Measurements from ENCODE around the gene PRDM15. TPM values are rescaled to one million over a fixed set of nuclear protein-coding genes. Genes with fewer than 3 reads are reported as not detected.

The PRDM15 gene
- total RNA-seq, 2 experiments from 2014 or later, result 19.7 to 30.2 TPM

- BruUV-seq (replicated peaks), result no TSS peak
- H2AFZ ChIP-seq (ENCODE audit: low read length), result no peak overlapping the region
- no peaks in the 10 kb centered on the region for H4K20me1 ChIP-seq (ENCODE audit: insufficient read depth, low read length)
- H3K79me2 ChIP-seq (ENCODE audit: insufficient read depth, low read depth, low read length), result no peaks in the 10 kb centered on the region
- no peak for DNase-seq (ENCODE audit: low spot score)
- no peak overlapping the region for H3K4me2 ChIP-seq (ENCODE audit: low read length)
- no peaks in the 10 kb centered on the region for H3K9me3 ChIP-seq (ENCODE audit: low read length)
- POLR2A ChIA-PET, result interaction anchor here (1.2 kb wide), 1 partner anchor 13 kb away, joined by 3 read pairs; no protein-coding TSS in a partner anchor
- no peaks in the 10 kb centered on the region for H3K36me3 ChIP-seq (ENCODE audit: insufficient read depth, low read length)
- H3K4me3 ChIP-seq (ENCODE audit: low read depth, low read length, poor library complexity, severe bottlenecking), result no peak overlapping the region
- TF ChIP-seq EZH2phosphoT487 (IDR thresholded peaks at IDR 0.05; ENCODE audit: borderline replicate concordance, low read depth, low read length) (no peak), CTCF (conservative IDR thresholded peaks at IDR 0.05; ENCODE audit: low read length) (no peak)
- CTCF ChIA-PET (ENCODE audit: unreplicated experiment), result no interaction called here
- H3K9me2 ChIP-seq (ENCODE audit: insufficient read depth, low read length), result no peaks in the 10 kb centered on the region
- intact Hi-C loops (cut with micrococcal nuclease; ENCODE audit: unreplicated experiment), result no loop called here
- H3K27ac ChIP-seq (ENCODE audit: low read depth, low read length, poor library complexity, severe bottlenecking), result no peak overlapping the region
- no peaks in the 10 kb centered on the region for H3K4me1 ChIP-seq (ENCODE audit: insufficient read depth, low read length, poor library complexity, severe bottlenecking)
Measured at GRCh38 chr21:41774467-41775148, 104.5 kb downstream of the PRDM15 start.

GRCh38 chr21:41772351-41773080 lies 106.6 kb downstream of the PRDM15 start:
- Histone ChIP-seq H3K9me2 (ENCODE audit: insufficient read depth, low read length) (no peaks in the 10 kb centered on the region), H3K4me1 (ENCODE audit: insufficient read depth, low read length, poor library complexity, severe bottlenecking) (peaks cover 15% of the 10 kb centered on the region), H3K9me3 (ENCODE audit: low read length) (no peaks in the 10 kb centered on the region), H4K20me1 (ENCODE audit: insufficient read depth, low read length) (no peaks in the 10 kb centered on the region), H2AFZ (ENCODE audit: low read length) (no peak overlapping the region), H3K27ac (ENCODE audit: low read depth, low read length, poor library complexity, severe bottlenecking) (no peak overlapping the region), H3K4me3 (ENCODE audit: low read depth, low read length, poor library complexity, severe bottlenecking) (no peak overlapping the region), H3K4me2 (ENCODE audit: low read length) (no peak overlapping the region), H3K36me3 (ENCODE audit: insufficient read depth, low read length) (no peaks in the 10 kb centered on the region), H3K79me2 (ENCODE audit: insufficient read depth, low read depth, low read length) (no peaks in the 10 kb centered on the region)
- intact Hi-C loops (cut with micrococcal nuclease; ENCODE audit: unreplicated experiment), result no loop called here
- CTCF ChIA-PET (ENCODE audit: unreplicated experiment), result no interaction called here
- TF ChIP-seq EZH2phosphoT487 (IDR thresholded peaks at IDR 0.05; ENCODE audit: borderline replicate concordance, low read depth, low read length) (no peak), CTCF (conservative IDR thresholded peaks at IDR 0.05; ENCODE audit: low read length) (no peak)
- DNase-seq (ENCODE audit: low spot score), result no peak
- BruUV-seq (replicated peaks), result no TSS peak
- POLR2A ChIA-PET, result no interaction called here

GRCh38 chr21:41771625-41771945 lies 107.6 kb downstream of the PRDM15 start:
- H3K9me2 ChIP-seq (ENCODE audit: insufficient read depth, low read length), result no peaks in the 10 kb centered on the region
- H3K9me3 ChIP-seq (ENCODE audit: low read length), result no peaks in the 10 kb centered on the region
- TF ChIP-seq EZH2phosphoT487 (IDR thresholded peaks at IDR 0.05; ENCODE audit: borderline replicate concordance, low read depth, low read length), result no peak
- TF ChIP-seq CTCF (conservative IDR thresholded peaks at IDR 0.05; ENCODE audit: low read length), result no peak
- no TSS peak for BruUV-seq (replicated peaks)
- ChIA-PET POLR2A (no interaction called here), CTCF (ENCODE audit: unreplicated experiment) (no interaction called here)
- H3K4me1 ChIP-seq (ENCODE audit: insufficient read depth, low read length, poor library complexity, severe bottlenecking), result peaks cover 23% of the 10 kb centered on the region
- intact Hi-C loops (cut with micrococcal nuclease; ENCODE audit: unreplicated experiment), result no loop called here
- no peaks in the 10 kb centered on the region for H3K36me3 ChIP-seq (ENCODE audit: insufficient read depth, low read length)
- no peaks in the 10 kb centered on the region for H3K79me2 ChIP-seq (ENCODE audit: insufficient read depth, low read depth, low read length)
- no peak overlapping the region for H3K4me2 ChIP-seq (ENCODE audit: low read length)
- no peak for DNase-seq (ENCODE audit: low spot score)
- no peaks in the 10 kb centered on the region for H4K20me1 ChIP-seq (ENCODE audit: insufficient read depth, low read length)
- H3K27ac ChIP-seq (ENCODE audit: low read depth, low read length, poor library complexity, severe bottlenecking), result no peak overlapping the region
- no peak overlapping the region for H2AFZ ChIP-seq (ENCODE audit: low read length)
- no peak overlapping the region for H3K4me3 ChIP-seq (ENCODE audit: low read depth, low read length, poor library complexity, severe bottlenecking)
